CD4-positive, alpha-beta T cell treated with Interleukin-1 beta for 1 hour (primary cell): Measurements from ENCODE around the gene SMU1.
"Not testable (repeated sequence)": the region's sequence is repeated elsewhere in the genome, so short reads cannot be mapped to it uniquely, and the experiment has no call there.

Experiments used
- DNase-seq, 2 donors: peaks; one replicate each; pipeline ENCODE4 v3.0.0-alpha.2; 2020 to 2022

SMU1 gene

GRCh38 chr9:33104401-33104800, 27.9 kb upstream of the SMU1 start:
- DNase-seq, result no peak

- no peak for DNase-seq
These were observed 27.2 kb upstream of the SMU1 start for GRCh38 chr9:33103501-33104281.

GRCh38 chr9:33102551-33103210, 26.2 kb upstream of the SMU1 start:
- no peak for DNase-seq

- DNase-seq, result no peak
These were observed 24.9 kb upstream of the SMU1 start for GRCh38 chr9:33101104-33101951.

GRCh38 chr9:33099754-33100153, 23.3 kb upstream of the SMU1 start:
- no peak for DNase-seq

GRCh38 chr9:33097192-33097591, 20.7 kb upstream of the SMU1 start:
- DNase-seq, result no peak

- no peak for DNase-seq
These were observed 16.2 kb upstream of the SMU1 start for GRCh38 chr9:33092634-33093033.

GRCh38 chr9:33085672-33086071, 9.2 kb upstream of the SMU1 start:
- not testable (repeated sequence) for DNase-seq

GRCh38 chr9:33082538-33083326, 6.3 kb upstream of the SMU1 start:
- DNase-seq, result peak in 1 of 2 donors; percentile 18

- peak in 1 of 2 donors; percentile 22 for DNase-seq
These were observed 5.7 kb upstream of the SMU1 start for GRCh38 chr9:33082128-33082527.

GRCh38 chr9:33081128-33081851, 4.8 kb upstream of the SMU1 start:
- DNase-seq, result peak; percentile 74 to 85

GRCh38 chr9:33080534-33080933, 4.1 kb upstream of the SMU1 start:
- DNase-seq, result no peak

- DNase-seq, result no peak
These were observed 7.5 kb downstream of the SMU1 start for GRCh38 chr9:33068991-33069390.

- DNase-seq, result no peak
These were observed 11.1 kb downstream of the SMU1 start for GRCh38 chr9:33065157-33066076.

GRCh38 chr9:33051144-33051543, 25.3 kb downstream of the SMU1 start:
- no peak for DNase-seq

- no peak for DNase-seq
These were observed 26.7 kb downstream of the SMU1 start for GRCh38 chr9:33049680-33050361.

- no peak for DNase-seq
These were observed 28.4 kb downstream of the SMU1 start for GRCh38 chr9:33048054-33048465.

- no peak for DNase-seq
These were observed 30.4 kb downstream of the SMU1 start for GRCh38 chr9:33046061-33046460.

- DNase-seq, result no peak
These were observed 31.7 kb downstream of the SMU1 start for GRCh38 chr9:33044677-33045282.
